ENCODE results near the gene FNBP1.
"Not testable (repeated sequence)": the region's sequence is repeated elsewhere in the genome, so short reads cannot be mapped to it uniquely, and the experiment has no call there.

FNBP1 gene

DNA sequence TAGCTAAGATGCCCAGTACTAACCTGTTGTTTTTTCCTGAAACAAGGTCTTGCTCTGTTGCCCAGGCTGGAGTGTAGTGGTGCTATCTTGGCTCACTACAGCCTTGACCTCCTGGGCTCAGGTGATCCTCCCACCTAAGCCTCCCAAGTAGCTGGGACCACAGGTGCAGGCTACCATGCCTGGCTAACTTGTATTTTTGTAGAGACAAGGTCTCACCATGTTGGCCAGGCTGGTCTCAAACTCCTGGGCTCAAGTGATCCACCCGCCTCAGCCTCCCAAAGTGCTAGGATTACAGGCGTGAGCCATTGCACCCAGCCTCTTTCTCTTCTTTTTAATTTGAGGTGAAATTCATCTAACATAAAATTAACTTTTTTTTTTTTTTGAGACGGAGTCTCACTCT is 21.1 kb downstream of the FNBP1 start:
- DNase-seq (ENCODE audit: low read depth in 2 of 2), result not testable (repeated sequence)

DNA sequence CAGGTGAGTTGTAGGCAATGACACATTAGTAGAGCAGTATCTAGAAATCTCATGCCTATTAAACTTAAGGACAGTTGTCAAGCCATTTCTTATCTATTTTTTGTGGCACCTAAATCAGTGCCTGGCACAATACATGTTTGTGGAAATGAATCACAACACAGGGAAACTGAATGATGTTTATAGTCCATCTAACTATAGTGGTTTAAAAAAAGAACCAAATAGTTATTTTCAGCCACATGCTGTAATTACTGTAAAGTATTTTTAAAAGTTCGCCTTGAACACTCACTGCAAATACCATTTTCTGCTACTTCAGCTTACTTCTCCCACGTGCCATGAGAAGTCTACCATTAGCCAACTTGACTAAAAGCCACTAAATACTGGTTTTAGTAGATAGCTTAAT is 21.9 kb downstream of the FNBP1 start:
- no peak for DNase-seq (ENCODE audit: low read depth in 2 of 2)

DNA sequence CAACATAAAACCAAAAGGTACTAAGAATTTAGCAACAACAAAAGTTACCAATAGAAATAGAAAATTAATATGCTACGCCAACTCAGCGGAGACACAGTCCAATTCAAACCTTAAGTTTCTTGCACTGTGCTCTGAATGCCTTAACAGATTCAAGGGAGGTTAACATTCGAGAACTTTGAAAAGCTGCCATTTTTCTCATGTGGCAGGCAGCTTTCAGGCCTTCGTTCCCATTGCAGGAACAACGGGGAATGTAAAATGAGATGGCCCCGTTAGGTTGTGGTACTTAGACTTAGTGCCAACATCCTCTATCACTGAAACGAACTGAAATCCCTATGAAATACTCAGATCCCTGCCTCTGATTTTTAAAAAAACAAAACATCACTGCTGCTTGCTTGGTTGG is 22.4 kb downstream of the FNBP1 start:
- DNase-seq (ENCODE audit: low read depth in 2 of 2), result no peak

DNA sequence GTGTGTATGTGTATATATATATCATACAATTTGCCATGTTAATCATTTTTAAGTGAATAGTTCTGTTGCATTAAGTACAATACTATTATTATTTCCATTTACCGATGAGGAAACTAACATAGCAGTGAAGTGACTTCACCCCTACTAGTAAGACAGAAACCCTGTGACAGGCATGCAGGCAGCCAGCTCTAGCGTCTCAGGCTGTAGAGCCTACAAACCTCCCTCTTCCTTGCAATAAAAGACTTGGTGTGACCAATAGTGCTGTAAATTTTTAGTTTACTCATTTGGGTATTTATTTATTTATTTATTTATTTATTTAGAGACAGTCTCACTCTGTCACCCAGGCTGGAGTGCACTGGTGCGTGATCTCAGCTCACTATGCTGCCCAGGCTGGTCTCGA is 24.7 kb downstream of the FNBP1 start:
- no peak for DNase-seq (ENCODE audit: low read depth in 2 of 2)

DNA sequence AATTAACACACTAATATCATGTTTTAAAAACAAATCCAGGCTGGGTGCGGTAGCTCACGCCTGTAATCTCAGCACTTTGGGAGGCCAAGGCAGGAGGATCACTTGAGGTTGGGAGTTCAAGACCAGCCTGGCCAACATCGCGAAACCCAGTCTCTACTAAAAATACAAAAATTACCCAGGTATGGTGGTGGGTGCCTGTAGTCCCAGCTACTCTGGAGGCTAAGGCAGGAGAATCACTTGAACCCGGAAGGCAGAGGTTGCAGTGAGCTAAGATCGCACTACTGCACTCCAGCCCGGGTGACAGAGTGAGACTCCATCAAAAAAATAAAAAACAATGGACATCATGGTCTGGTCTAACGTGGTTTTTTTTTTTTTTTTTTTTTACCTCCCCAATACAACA is 25.5 kb downstream of the FNBP1 start:
- DNase-seq (ENCODE audit: low read depth in 2 of 2), result not testable (repeated sequence)

DNA sequence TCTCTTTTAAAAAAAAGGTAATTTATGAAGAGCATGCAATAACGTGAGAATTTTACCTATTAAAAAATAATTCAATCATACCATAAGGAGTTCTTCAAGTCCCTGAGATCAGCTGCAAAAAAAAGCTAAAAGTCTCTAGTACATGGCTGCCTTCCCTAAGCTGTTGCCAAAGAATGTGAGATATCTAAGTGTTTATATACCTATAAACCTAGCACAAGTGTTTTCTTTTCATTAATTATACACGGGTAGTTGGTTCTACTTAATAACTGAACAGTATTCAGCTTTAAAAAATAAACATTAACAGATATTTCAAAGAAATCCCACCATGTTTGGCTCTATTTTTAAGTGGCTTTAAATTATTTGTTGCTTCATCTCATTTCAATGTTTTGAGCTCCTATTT is 25.9 kb downstream of the FNBP1 start:
- DNase-seq (ENCODE audit: low read depth in 2 of 2), result no peak

DNA sequence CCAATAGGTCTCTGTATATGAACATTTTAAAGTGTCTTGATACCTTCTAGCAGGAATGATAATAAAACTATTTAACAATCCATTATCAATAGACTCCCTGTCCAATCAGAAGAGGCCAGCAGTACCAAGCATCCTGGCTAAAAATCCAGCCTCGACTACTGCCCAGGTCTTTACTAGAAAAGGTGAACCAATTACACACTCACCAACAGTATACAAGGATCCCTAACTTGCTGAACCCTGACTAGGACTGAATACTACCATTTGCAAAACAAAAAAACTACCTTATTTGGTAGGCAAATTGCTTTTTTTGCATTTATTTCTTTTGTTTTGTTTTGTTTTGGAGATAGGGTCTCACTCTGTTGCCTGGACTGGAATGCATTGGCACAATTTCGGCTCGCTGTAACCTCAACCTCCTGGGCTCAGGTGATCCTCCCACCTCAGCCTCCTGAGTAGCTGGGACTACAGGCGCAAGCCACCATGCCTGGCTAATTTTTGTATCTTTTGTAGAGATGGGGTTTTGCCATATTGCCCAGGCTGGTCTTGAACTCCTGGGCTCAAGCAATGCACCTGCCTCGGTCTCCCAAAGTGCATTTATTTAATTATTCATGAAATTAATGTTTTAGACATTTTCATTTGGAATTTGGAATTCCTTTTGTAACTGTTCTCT is 27.5 kb downstream of the FNBP1 start:
- no peak for DNase-seq (ENCODE audit: low read depth in 2 of 2)

DNA sequence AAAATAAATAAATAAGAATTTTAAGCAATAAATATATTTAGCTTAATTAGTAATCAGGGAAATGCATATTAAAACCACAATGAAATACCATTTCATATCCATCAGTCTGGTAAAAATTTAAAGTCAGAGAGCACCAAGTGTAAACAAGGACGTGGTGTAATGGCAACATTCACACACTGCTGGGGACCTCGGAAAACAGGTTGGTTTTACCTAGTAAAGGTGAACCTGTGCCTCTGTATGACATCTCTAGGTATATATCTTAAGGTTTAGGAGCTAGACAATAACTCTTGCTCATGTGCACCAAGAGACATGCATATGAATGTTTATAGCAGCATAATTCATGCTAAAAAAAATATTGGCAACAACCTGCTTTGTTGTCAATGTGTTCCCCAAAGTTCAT is 29.7 kb downstream of the FNBP1 start:
- DNase-seq (ENCODE audit: low read depth in 2 of 2), result no peak

DNA sequence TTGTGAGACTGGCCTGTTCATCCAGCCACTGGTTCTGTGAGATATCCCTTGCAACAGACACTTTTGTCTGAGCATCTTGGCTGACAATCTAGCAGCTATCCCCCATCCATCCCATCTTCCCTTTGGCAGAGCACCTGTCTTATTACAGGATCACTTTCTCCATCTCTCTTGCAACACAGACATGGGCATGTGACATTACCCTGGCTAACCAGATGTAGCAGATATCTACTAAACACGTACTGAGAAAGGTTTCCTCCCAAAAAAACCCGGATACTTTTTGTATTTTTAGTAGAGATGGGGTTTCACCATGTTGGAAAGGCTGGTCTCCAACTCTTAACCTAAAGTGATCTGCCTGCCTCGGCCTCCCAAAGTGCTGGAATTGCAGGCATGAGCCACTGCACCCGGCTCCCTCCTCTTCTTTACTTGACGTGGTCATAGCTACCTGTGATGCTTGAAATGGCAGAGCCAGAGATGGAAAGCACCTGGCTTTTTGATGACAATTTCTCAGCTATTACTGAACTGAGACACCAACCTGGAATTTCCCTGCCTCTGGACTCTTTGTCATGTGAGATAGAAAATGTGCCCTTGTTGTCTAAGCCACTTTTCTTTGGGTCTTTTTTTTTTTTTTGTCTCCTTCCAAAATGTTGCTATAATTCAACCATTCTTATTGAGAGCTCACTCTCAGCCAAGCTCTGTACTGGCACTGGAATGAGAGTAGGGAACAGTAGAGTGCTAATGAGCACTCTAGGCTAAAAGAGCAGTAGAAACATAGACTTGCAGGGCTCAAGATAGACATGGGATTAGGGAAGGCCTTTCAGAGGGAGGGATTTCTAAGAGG is 32.6 kb downstream of the FNBP1 start:
- DNase-seq (ENCODE audit: low read depth in 2 of 2), result no peak

DNA sequence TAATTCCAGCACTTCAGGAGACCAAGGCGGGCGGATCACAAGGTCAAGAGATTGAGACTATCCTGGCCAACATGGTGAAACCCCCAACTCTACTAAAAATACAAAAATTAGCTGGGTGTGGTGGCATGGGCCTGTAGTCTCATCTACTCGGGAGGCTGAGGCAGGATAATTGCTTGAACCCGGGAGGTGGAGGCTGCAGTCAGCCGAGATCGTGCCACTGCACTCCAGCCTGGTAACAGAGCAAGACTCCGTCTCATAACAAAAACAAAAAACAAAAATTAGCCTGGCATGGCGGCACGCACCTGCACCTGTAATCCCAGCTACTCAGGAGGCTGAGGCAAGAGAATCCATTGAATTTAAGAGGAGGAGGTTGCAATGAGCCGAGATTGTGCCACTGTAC is 33.4 kb downstream of the FNBP1 start:
- DNase-seq (ENCODE audit: low read depth in 2 of 2), result not testable (repeated sequence)

DNA sequence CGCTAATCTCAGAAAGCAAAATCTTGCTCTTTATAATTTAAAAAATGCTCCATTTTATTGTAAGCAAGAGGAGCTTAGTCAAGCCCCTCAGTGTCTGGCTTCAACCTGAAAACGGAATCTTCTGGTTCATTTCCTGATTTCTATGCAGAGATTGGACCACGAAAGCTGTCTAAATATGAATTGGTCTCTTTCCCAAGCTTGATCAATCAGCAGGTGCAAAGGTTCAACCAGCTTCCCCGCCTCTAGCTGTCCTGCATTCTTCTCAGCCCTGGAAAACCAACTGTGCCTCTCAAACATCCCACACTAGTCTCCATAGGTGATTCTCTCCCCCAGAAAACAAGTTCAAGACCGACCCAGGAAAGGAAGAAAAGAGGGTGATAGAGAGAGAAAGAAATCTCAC is 34.5 kb downstream of the FNBP1 start:
- no peak for DNase-seq (ENCODE audit: low read depth in 2 of 2)

DNA sequence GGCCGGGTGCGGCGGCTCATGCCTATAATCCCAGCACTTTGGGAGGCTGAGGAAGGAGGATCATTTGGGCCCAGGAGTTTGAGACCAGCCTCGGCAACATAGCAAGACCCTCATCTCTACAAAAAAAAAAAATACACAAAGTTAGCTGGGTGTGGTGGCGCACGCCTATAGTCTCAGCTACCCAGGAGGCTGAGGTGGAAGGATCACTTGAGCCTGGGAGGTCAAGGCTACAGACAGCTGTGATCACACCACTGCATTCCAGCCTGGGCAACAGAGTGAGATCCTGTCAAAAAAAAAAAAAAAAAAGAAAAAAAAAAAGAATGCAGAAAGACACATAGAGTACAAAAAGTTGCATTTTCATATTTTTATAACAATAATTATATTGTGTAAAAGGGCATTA is 36.0 kb downstream of the FNBP1 start:
- not testable (repeated sequence) for DNase-seq (ENCODE audit: low read depth in 2 of 2)

DNA sequence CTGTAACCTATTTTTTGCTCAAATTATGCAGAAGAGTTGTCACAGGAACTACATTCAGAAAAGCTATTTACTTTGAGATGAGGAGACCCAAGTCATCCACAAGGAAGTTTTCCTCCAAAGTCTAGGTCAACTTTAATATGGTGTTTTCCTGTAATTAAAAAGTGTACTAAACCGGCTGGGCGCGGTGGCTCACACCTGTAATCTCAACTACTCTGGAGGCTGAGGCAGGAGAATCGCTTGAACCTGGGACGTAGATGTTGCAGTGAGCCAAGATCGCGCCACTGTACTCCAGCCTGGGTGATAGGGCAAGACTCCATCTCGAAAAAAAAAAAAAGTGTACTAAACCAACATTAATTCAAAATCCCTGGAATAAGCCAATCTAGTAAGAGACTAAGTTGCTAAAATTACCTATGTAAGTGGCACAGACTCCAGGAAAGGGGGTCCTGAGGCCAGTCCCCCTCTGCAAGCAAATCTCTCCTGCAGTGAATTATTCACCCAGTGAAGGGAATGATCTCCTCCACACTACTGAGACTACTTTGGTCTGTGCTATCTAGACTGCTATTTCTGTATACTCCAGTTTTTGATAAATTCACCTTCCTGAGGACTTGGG is 38.9 kb downstream of the FNBP1 start:
- no peak for DNase-seq (ENCODE audit: low read depth in 2 of 2)

DNA sequence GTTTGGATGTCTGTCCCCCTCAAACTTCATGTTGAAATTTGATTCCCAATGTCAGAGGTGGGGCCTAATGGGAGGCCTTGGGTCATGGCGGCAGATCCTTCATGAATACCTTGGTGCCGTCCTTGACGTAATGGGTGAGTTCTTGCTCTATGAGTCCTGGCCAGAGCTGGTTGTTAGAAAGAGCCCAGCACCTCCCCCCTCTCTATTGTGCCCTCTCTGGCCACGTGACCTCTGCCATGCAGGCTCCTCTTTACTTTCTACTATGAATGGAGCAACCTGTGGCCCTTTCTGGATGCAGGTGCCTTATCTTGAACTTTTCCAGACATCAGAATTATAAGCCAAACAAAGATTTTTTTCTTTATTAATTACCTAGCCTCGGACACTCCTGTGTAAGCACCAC is 40.7 kb downstream of the FNBP1 start:
- no peak for DNase-seq (ENCODE audit: low read depth in 2 of 2)

DNA sequence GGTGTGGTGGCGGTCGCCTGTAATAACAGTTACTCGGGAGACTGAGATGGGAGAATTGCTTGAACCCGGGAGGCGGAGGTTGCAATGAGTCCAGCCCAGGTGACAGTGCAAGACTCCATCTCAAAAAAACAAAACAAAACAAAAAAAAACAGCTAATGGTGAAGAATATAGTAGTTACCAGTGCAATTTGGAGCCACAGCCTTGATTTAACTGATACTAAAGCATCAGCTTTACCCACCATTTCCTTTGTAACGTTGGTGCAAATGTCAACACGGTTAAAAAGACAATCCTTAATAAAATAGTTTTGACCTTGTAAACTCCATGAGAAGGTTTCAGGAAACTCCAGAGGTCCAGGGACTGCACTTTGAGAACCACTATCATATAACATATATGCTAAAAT is 41.8 kb downstream of the FNBP1 start:
- DNase-seq (ENCODE audit: low read depth in 2 of 2), result no peak

DNA sequence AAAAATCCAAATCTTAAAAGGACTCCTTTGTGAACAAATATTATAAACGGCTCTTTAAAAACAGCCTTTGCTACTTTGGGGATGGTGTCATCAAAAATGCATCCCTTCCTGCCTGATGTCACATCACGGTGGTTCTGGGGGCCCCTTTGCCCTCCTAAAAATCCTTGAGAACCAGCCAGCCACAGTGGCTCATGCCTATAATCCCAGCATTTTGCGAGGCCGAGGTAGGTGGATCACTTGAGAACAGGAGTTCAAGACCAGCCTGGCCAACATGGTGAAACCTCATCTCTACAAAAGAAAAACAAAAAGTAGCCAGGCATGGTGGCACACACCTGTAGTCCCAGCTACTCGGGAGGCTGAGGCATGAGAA is 43.9 kb downstream of the FNBP1 start:
- no peak for DNase-seq (ENCODE audit: low read depth in 2 of 2)

DNA sequence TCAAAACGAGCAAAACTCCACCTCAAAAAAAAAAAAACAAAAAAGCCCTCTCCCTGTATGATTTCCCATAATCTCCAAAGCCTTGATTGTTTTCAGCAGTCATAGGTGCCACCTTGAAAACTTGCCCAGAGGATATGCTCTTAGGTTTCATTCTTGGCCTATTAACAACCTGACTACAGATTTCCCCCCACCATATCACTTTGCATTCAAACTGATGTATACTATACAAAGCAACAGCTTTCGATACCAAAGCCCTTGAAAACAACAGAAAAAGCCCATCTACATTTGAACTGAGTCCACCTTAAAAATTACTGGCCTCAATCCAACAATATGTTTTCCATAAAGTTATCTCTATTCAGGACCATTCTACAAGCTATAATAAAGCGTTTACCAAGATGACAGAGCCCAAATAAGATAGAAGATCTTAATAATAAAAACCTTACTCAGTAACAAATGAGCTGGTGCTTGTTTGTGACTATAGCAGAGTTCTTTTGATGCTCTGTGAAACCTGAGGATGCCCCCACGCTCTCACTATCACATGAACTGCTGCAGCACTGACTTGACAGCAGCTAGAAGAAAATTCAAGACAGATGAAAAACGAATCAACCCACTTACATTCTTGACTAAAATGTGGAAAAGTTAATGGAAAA is 44.4 kb downstream of the FNBP1 start:
- no peak for DNase-seq (ENCODE audit: low read depth in 2 of 2)

DNA sequence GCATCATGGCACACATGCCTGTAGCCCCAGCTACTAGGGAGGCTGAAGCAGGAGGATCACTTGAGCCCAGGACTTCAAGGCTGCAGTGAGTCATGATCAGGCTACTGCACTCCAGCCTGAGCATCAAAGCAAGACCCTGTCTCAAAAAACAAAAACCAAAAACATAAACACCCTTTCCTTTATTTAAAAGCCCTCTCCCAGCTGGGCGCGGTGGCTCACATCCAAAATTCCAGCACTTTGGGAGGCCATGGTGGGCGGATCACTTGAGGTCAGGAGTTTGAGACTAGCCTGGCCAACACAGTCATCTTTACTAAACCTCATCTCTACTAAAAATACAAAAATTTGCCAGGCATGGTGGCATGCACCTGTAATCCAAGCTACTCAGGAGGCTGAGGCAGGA is 45.3 kb downstream of the FNBP1 start:
- not testable (repeated sequence) for DNase-seq (ENCODE audit: low read depth in 2 of 2)

DNA sequence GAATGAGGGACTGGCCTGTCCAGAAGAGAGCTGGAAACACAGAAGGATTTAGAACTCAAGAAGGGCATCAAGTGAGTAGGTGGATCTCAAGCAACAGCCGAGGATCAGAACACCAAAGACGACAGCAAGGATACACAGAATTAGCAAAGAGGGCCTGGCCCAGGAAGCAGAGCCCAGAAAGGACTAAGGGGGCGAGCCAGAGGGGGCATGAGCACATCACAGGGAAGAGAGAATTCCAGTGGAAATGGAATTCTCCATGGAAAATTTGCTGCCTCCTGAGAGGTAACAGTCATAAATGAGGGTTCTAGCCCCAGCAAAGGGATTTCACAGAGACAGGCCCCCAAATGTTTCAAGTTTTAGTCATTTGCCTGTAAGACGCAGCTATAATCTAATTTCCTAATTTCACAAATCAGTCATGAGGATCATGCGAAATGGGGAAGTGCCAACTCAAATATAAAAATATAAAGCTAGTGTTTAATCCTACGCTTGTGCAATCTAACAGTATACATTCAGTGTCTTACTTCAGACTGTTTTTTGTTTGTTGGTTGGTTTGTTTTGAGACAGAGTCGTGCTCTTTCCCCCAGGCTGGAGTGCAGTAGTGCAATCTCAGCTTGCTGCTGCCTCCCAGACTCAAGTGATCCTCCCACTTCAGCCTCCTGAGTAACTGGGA is 46.7 kb downstream of the FNBP1 start:
- no peak for DNase-seq (ENCODE audit: low read depth in 2 of 2)

DNA sequence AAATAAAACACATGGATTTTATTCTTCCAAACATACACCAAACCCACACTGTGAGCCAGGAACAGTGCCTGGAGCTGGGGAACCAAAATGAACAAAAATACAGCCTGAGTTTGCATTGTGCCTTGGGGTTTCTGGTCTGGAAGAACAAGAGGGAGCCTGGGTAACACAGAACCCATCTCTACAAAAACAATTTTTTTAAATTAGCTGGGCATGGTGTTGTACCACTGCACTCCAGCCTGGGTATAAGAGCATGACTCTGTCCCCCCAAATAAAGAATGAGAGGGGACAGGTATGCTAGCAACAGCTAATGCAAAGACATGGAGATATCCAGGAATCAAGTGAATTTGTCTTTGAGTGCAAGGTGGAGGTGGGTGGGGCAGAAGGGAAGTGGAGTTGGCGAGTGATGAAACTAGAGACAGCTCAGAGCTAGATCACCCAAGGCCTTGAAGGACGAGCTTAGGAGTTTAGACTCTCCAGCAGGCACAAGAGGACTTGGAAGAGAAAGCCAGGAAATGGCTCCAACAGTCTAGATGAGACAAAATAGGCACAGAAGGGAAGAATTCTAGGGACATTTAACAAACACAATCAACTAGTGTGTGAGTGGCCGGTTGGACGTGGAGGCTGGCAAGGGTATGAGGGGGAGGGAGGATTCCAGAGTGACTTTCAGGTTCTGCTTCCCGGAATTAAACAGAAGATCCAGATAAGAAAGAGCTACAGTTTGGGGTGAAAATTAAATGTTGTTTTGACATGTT is 47.4 kb downstream of the FNBP1 start:
- DNase-seq (ENCODE audit: low read depth in 2 of 2), result no peak

DNA sequence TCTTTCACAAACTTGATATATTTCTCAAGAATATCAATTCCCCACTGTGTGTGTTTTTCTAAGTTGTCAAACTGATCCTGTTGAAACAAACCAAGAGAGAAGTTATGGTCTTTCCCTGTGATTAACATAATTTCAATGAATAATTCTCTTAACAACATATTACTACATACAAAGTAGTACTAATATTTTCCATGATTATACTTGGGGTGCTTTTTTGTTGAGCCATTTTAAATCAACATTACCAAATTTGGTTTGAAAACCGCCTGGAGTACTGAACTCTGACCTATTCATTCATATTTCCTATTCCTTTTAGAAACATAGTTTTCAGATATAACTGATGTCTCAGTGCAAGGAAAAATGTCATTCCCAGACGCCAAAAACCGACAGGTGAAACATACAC is 48.1 kb downstream of the FNBP1 start:
- no peak for DNase-seq (ENCODE audit: low read depth in 2 of 2)
